ENCODE measurements around the gene CACNA1C.
"Not testable (repeated sequence)": the region's sequence is repeated elsewhere in the genome, so short reads cannot be mapped to it uniquely, and the experiment has no call there.

The CACNA1C gene

DNA sequence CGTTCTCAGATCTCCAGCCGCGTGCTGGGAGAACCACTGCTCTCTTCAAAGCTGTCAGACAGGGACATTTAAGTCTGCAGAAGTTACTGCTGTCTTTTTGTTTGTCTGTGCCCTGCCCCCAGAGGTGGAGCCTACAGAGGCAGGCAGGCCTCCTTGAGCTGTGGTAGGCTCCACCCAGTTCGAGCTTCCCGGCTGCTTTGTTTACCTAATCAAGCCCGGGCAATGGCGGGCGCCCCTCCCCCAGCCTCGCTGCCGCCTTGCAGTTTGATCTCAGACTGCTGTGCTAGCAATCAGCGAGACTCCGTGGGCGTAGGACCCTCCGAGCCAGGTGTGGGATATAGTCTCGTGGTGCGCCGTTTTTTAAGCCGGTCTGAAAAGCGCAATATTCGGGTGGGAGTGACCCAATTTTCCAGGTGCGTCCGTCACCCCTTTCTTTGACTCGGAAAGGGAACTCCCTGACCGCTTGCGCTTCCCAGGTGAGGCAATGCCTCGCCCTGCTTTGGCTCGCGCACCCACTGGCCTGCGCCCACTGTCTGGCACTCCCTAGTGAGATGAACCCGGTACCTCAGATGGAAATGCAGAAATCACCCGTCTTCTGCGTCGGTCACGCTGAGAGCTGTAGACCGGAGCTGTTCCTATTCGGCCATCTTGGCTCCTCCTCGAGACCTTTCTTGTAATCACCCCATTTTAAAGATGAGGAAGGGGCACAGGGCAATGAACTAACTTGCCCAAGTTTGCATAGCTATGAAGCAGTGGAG, 83.1 kb downstream of the CACNA1C start:
- not testable (repeated sequence) for H3K27ac ChIP-seq (ENCODE audit: low read length); H3K36me3 ChIP-seq (ENCODE audit: control insufficient read depth in 1 of 2, insufficient read depth in 2 of 2, low read length in 2 of 2); H3K9me3 ChIP-seq (ENCODE audit: control insufficient read depth in 1 of 2, low read length in 2 of 2); H3K27me3 ChIP-seq (ENCODE audit: low read depth, low read length); H3K4me3 ChIP-seq (ENCODE audit: low read depth in 1 of 2, low read length in 2 of 2)
- H3K4me1 ChIP-seq (ENCODE audit: control insufficient read depth in 1 of 2, insufficient read depth in 2 of 2, low read length in 2 of 2): peaks cover 9 to 24% of the 10 kb centered on the region in 2 donors

DNA sequence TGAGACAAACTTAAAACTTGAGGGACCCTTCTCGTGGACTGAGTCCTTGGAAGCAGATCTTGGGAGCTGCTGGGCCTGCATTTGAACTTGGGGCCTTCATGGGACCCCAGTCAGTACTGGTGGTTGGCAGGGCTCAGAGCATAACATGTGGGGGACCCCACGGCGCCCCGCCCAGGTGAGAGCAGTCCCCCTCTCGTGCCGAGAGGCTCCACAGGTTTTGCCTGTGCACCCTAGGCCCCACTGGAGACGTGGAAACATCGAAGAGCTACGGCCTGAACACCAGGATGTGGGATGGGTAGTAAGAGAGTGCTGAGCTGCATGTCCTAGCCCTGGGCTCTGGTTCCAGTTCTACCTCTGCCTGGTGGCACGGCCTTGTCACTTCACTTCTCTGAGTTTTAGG, 84.1 kb downstream of the CACNA1C start:
- no peaks in the 10 kb centered on the region for H3K27me3 ChIP-seq (ENCODE audit: low read depth, low read length)
- peaks cover 9 to 24% of the 10 kb centered on the region in 2 donors for H3K4me1 ChIP-seq (ENCODE audit: control insufficient read depth in 1 of 2, insufficient read depth in 2 of 2, low read length in 2 of 2)
- no peaks in the 10 kb centered on the region for H3K36me3 ChIP-seq (ENCODE audit: control insufficient read depth in 1 of 2, insufficient read depth in 2 of 2, low read length in 2 of 2)
- no peaks in the 10 kb centered on the region for H3K9me3 ChIP-seq (ENCODE audit: control insufficient read depth in 1 of 2, low read length in 2 of 2)
- no peak overlapping the region for H3K4me3 ChIP-seq (ENCODE audit: low read depth in 1 of 2, low read length in 2 of 2)
- no peak overlapping the region for H3K27ac ChIP-seq (ENCODE audit: low read length)

DNA sequence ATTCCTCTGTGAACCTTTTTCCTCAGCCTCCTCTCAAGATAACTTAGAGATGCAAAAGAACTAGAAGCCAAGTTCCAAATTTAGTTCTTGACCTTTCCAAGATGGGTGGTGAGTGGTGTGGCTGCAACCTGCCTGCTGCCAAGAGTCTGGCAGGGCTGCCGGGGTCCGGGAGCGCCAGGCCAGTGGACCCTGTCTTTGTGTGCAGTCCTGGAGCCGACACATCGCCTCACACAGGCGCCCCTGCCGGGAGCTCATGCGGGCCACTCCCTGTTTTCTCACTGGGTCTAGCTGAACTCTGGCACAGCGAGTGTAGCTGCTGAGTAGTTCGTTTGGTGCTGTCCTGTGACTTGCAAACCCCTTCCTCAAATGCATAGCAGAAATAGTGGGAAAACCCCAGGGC, 84.9 kb downstream of the CACNA1C start:
- Histone ChIP-seq H3K36me3 (ENCODE audit: control insufficient read depth in 1 of 2, insufficient read depth in 2 of 2, low read length in 2 of 2) (no peaks in the 10 kb centered on the region), H3K27ac (ENCODE audit: low read length) (no peak overlapping the region), H3K4me3 (ENCODE audit: low read depth in 1 of 2, low read length in 2 of 2) (no peak overlapping the region), H3K4me1 (ENCODE audit: control insufficient read depth in 1 of 2, insufficient read depth in 2 of 2, low read length in 2 of 2) (peaks cover 9 to 24% of the 10 kb centered on the region in 2 donors), H3K9me3 (ENCODE audit: control insufficient read depth in 1 of 2, low read length in 2 of 2) (no peaks in the 10 kb centered on the region), H3K27me3 (ENCODE audit: low read depth, low read length) (no peaks in the 10 kb centered on the region)

DNA sequence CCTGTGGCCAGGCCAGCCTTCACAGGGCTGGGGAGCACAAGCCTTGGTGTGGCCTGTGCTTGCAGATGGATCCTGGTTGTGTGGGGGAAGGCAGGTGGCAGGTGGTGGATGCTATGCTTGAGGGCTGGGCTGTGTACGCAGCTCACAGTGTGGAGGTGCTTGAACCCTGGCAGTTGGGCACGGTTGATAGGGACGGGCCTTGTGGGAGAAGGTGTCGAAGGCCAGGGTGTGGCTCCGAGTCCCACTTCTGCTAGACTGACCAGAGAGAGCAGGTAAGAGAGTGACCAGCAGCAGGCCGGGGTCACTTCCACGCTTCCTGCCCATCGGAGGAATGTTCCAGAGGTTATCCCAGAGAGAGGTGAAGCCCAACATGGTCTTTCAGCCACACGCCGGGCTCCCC, 85.5 kb downstream of the CACNA1C start:
- H3K4me1 ChIP-seq (ENCODE audit: control insufficient read depth in 1 of 2, insufficient read depth in 2 of 2, low read length in 2 of 2): peaks cover 9 to 24% of the 10 kb centered on the region in 2 donors
- no peak overlapping the region for H3K4me3 ChIP-seq (ENCODE audit: low read depth in 1 of 2, low read length in 2 of 2)
- H3K9me3 ChIP-seq (ENCODE audit: control insufficient read depth in 1 of 2, low read length in 2 of 2): no peaks in the 10 kb centered on the region
- H3K27ac ChIP-seq (ENCODE audit: low read length): no peak overlapping the region
- no peaks in the 10 kb centered on the region for H3K27me3 ChIP-seq (ENCODE audit: low read depth, low read length)
- no peaks in the 10 kb centered on the region for H3K36me3 ChIP-seq (ENCODE audit: control insufficient read depth in 1 of 2, insufficient read depth in 2 of 2, low read length in 2 of 2)

DNA sequence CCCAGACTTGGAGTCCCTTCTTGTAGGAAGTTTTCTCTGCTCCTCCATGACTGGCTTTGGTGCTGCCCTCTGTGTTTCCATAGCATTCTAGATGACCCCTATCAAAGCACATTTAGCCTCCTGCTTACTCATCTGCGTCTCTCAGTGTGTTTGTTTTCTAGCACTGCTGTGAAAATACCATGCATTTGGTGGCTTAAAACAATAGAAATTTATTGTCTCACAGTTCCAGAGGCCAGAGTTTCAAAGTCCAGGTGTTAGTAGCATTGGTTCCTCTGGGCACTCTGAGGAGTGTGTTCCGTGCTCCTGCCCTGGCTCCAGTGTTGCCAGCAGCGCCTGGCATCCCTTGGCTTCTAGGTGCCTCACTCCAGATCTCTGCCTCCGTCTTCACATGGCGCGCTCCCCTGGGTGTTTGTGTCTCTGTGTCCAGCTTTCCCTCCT, 86.1 kb downstream of the CACNA1C start:
- no peak overlapping the region for H3K27ac ChIP-seq (ENCODE audit: low read length)
- no peaks in the 10 kb centered on the region for H3K36me3 ChIP-seq (ENCODE audit: control insufficient read depth in 1 of 2, insufficient read depth in 2 of 2, low read length in 2 of 2)
- H3K4me1 ChIP-seq (ENCODE audit: control insufficient read depth in 1 of 2, insufficient read depth in 2 of 2, low read length in 2 of 2): peaks cover 9 to 24% of the 10 kb centered on the region in 2 donors
- H3K27me3 ChIP-seq (ENCODE audit: low read depth, low read length): no peaks in the 10 kb centered on the region
- H3K9me3 ChIP-seq (ENCODE audit: control insufficient read depth in 1 of 2, low read length in 2 of 2): no peaks in the 10 kb centered on the region
- no peak overlapping the region for H3K4me3 ChIP-seq (ENCODE audit: low read depth in 1 of 2, low read length in 2 of 2)

DNA sequence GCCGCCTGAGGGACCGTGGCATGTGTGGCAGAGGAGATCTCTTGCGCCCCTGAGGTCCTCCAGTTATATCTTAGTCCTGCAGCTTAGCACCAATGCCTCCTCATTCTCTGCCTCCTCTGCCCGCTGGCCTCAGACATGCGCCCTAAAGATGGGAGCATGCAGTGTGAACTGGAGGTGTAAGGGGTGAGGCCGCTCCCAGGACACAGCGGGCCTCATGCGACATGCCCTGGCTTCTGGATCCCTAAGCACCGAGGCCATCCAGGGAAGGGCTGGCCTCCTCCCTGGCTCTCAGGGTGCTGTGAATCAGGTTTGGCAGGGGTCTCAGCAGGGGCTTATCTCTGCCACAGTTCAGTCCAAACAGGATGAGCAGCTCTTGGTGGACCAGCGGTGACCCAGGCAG, 86.9 kb downstream of the CACNA1C start:
- Histone ChIP-seq H3K27ac (ENCODE audit: low read length) (no peak overlapping the region), H3K4me1 (ENCODE audit: control insufficient read depth in 1 of 2, insufficient read depth in 2 of 2, low read length in 2 of 2) (peaks cover 9 to 24% of the 10 kb centered on the region in 2 donors), H3K27me3 (ENCODE audit: low read depth, low read length) (no peaks in the 10 kb centered on the region), H3K4me3 (ENCODE audit: low read depth in 1 of 2, low read length in 2 of 2) (no peak overlapping the region), H3K36me3 (ENCODE audit: control insufficient read depth in 1 of 2, insufficient read depth in 2 of 2, low read length in 2 of 2) (no peaks in the 10 kb centered on the region), H3K9me3 (ENCODE audit: control insufficient read depth in 1 of 2, low read length in 2 of 2) (no peaks in the 10 kb centered on the region)

DNA sequence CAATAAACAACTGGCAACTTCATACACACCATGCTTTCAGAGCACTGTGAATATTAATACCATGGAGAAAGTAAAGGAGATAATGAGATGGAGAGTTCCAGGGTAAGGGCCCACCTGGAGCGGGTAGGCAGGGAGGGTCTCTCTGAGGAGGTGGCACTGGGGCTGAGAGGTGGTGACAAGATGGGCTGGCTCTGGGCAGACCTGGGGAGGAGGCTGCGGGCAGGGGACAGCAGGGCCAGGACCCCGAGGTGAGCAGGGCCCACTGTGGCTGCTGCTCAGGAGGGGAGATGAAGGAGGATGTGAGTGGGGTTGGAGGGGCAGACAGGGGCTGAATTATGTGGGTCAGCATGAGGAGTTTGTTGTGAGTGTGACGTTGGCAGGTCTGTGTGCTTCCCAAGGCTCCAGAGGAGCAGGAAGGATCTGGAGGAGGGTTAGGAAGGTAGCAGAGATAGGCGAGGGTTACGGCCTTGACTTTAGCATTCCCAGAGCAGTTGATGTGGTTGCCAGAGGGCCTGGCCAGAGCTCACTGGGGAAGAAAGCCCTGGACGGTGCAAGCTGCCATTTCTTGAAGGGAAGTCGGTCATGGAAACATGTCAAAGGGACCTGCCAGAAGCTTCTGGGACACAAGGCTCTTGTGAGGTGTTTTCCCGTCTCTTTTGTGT, 88.2 kb downstream of the CACNA1C start:
- H3K27me3 ChIP-seq (ENCODE audit: low read depth, low read length): no peaks in the 10 kb centered on the region
- no peak overlapping the region for H3K27ac ChIP-seq (ENCODE audit: low read length)
- no peak overlapping the region for H3K4me3 ChIP-seq (ENCODE audit: low read depth in 1 of 2, low read length in 2 of 2)
- H3K9me3 ChIP-seq (ENCODE audit: control insufficient read depth in 1 of 2, low read length in 2 of 2): no peaks in the 10 kb centered on the region
- H3K4me1 ChIP-seq (ENCODE audit: control insufficient read depth in 1 of 2, insufficient read depth in 2 of 2, low read length in 2 of 2): peaks cover 9 to 24% of the 10 kb centered on the region in 2 donors
- no peaks in the 10 kb centered on the region for H3K36me3 ChIP-seq (ENCODE audit: control insufficient read depth in 1 of 2, insufficient read depth in 2 of 2, low read length in 2 of 2)

DNA sequence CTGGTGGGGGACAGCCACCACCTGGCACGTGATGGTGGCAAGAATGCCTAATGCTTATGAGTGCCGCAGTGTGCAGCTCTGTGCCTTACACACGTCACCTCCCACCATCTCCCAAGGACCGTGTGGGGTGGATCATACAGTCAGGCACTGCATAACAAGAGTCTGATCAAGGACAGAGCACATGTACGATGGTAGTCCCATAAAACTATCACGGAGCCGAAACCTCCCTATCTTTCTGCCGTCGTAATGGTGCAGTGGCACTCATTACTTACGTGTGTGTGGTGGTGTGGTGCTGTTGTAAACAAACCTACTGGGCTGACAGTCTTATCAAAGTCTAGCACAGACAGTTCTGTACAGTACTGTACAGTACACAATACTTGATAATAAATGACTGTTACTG, 89.3 kb downstream of the CACNA1C start:
- H3K36me3 ChIP-seq (ENCODE audit: control insufficient read depth in 1 of 2, insufficient read depth in 2 of 2, low read length in 2 of 2): no peaks in the 10 kb centered on the region
- no peak overlapping the region for H3K4me3 ChIP-seq (ENCODE audit: low read depth in 1 of 2, low read length in 2 of 2)
- H3K27ac ChIP-seq (ENCODE audit: low read length): no peak overlapping the region
- no peaks in the 10 kb centered on the region for H3K9me3 ChIP-seq (ENCODE audit: control insufficient read depth in 1 of 2, low read length in 2 of 2)
- peaks cover 6 to 33% of the 10 kb centered on the region in 2 donors for H3K4me1 ChIP-seq (ENCODE audit: control insufficient read depth in 1 of 2, insufficient read depth in 2 of 2, low read length in 2 of 2)
- no peaks in the 10 kb centered on the region for H3K27me3 ChIP-seq (ENCODE audit: low read depth, low read length)

DNA sequence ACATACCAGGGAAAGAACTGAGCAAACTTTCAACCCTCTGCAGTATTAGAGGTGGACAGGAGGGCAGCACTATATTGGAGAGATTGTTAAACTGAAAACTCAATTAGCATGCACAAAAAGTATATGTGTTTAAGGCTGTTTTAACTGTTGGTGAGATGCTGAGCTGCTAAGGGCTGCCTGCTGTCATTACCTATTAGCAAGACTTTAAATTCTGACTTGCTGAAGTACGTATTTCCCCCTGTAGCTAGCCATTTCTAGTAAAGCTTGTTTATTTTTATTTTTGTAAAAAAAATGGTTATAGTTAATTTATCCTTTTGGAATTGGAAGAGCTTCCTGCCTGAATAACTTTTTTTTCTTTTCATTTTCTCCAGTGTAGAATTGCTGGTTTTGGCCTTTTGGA, 92.2 kb downstream of the CACNA1C start:
- Histone ChIP-seq H3K4me3 (ENCODE audit: low read depth in 1 of 2, low read length in 2 of 2) (no peak overlapping the region), H3K4me1 (ENCODE audit: control insufficient read depth in 1 of 2, insufficient read depth in 2 of 2, low read length in 2 of 2) (peaks cover 0 to 23% of the 10 kb centered on the region in 2 donors), H3K36me3 (ENCODE audit: control insufficient read depth in 1 of 2, insufficient read depth in 2 of 2, low read length in 2 of 2) (no peaks in the 10 kb centered on the region), H3K27ac (ENCODE audit: low read length) (no peak overlapping the region), H3K27me3 (ENCODE audit: low read depth, low read length) (no peaks in the 10 kb centered on the region), H3K9me3 (ENCODE audit: control insufficient read depth in 1 of 2, low read length in 2 of 2) (no peaks in the 10 kb centered on the region)

DNA sequence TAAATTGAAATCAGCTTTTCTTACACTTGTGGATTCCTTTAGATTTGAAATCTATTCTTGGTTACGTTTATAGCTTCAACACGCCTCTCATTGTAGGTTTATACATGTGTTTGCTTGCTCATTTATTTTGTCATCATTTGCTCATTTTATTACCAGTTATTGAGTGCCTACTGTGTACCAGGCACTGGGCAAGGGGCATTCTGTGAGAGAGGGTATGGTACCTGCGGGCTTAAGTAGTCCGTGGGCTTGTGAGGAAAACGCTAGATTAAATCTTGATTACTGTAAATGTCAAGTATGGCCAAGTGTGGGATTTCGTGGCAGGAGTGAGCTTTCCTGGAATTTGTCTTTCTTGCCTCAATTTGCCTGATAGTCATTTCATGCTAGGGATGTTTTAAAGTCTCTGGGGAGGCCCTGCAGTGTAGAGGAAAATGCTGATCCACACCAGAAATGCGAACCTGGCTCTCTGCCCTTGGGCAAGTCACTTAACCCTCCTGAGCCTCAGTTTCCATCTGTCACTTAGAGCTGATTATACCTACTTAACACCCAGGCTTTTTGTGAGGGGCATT, 92.7 kb downstream of the CACNA1C start:
- no peaks in the 10 kb centered on the region for H3K9me3 ChIP-seq (ENCODE audit: control insufficient read depth in 1 of 2, low read length in 2 of 2)
- H3K4me1 ChIP-seq (ENCODE audit: control insufficient read depth in 1 of 2, insufficient read depth in 2 of 2, low read length in 2 of 2): peaks cover 0 to 26% of the 10 kb centered on the region in 2 donors
- no peak overlapping the region for H3K27ac ChIP-seq (ENCODE audit: low read length)
- no peaks in the 10 kb centered on the region for H3K27me3 ChIP-seq (ENCODE audit: low read depth, low read length)
- H3K36me3 ChIP-seq (ENCODE audit: control insufficient read depth in 1 of 2, insufficient read depth in 2 of 2, low read length in 2 of 2): no peaks in the 10 kb centered on the region
- H3K4me3 ChIP-seq (ENCODE audit: low read depth in 1 of 2, low read length in 2 of 2): no peak overlapping the region

DNA sequence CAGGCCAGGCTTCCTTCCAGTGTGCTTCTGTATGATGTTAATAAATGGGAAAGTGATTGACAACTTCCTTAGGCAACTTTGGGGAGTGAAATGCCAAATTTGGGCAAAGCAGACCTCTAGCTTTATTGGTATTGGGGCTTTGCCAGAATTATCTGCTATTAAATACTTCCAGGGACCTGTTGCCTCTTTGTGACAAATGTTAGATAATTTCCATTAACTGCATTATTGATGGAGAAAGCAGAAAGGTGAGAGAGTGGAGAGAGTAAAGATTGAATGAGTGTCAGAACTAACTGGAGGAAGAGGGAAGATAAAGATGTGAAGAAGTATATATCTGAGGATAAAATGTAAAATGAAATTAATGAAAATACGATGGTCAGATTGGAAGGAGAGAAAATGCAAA, 94.5 kb downstream of the CACNA1C start:
- Histone ChIP-seq H3K27ac (ENCODE audit: low read length) (no peak overlapping the region), H3K27me3 (ENCODE audit: low read depth, low read length) (no peaks in the 10 kb centered on the region), H3K4me3 (ENCODE audit: low read depth in 1 of 2, low read length in 2 of 2) (no peak overlapping the region), H3K36me3 (ENCODE audit: control insufficient read depth in 1 of 2, insufficient read depth in 2 of 2, low read length in 2 of 2) (no peaks in the 10 kb centered on the region), H3K9me3 (ENCODE audit: control insufficient read depth in 1 of 2, low read length in 2 of 2) (no peaks in the 10 kb centered on the region), H3K4me1 (ENCODE audit: control insufficient read depth in 1 of 2, insufficient read depth in 2 of 2, low read length in 2 of 2) (peaks cover 0 to 38% of the 10 kb centered on the region in 2 donors)

Measured in muscle layer of duodenum (tissue), 2 donors.